Measurements from ENCODE around the gene LRCH4. TPM values are rescaled to one million over a fixed set of nuclear protein-coding genes. Genes with fewer than 3 reads are reported as not detected.

Gene LRCH4
- total RNA-seq, 2 experiments from 2014 or later = 313 to 317 TPM

Other genes with a start within 250 kb of the LRCH4 start
- 10 to 100 TPM; 56.4 to 67.6 TPM for gene PILRB, start 228.0 kb downstream of the LRCH4 start, total RNA-seq
- gene PILRA, start 212.6 kb downstream of the LRCH4 start, total RNA-seq = 1 to 10 TPM; 4.6 to 5.3 TPM
- 1 to 10 TPM; 4.4 to 6.5 TPM for gene ZCWPW1, start 157.4 kb downstream of the LRCH4 start, total RNA-seq
- 10 to 100 TPM; 52.6 to 57.0 TPM for gene MEPCE, start 156.3 kb downstream of the LRCH4 start, total RNA-seq
- gene PPP1R35, start 149.6 kb downstream of the LRCH4 start, total RNA-seq = 10 to 100 TPM; 42.9 to 47.0 TPM
- gene SPACDR, start 121.9 kb downstream of the LRCH4 start, total RNA-seq = under 1 TPM; 0.64 to 0.93 TPM
- 10 to 100 TPM; 34.6 to 36.5 TPM for gene TSC22D4, start 106.9 kb downstream of the LRCH4 start, total RNA-seq
- gene NYAP1, start 102.2 kb downstream of the LRCH4 start, total RNA-seq = under 1 TPM; 0.66 to 0.75 TPM
- 1 to 10 TPM; 6.6 to 9.9 TPM for gene AGFG2, start 46.9 kb downstream of the LRCH4 start, total RNA-seq
- 10 to 100 TPM; 52.0 to 53.4 TPM for gene SAP25, start 12.2 kb downstream of the LRCH4 start, total RNA-seq
- gene FBXO24, start 199 bp upstream of the LRCH4 start, total RNA-seq = under 1 TPM; 0.66 to 0.78 TPM
- 1 to 10 TPM; 6.7 to 7.5 TPM for gene PCOLCE, start 16.2 kb upstream of the LRCH4 start, total RNA-seq
- gene MOSPD3, start 26.4 kb upstream of the LRCH4 start, total RNA-seq = 10 to 100 TPM in 1 of 2 experiments, 1 to 10 TPM in 1; 8.5 to 10.9 TPM
- 1 to 10 TPM; 1.7 to 2.3 TPM for gene TFR2, start 55.4 kb upstream of the LRCH4 start, total RNA-seq
- gene ACTL6B, start 70.3 kb upstream of the LRCH4 start, total RNA-seq = not detected
- 10 to 100 TPM; 87.8 to 91.9 TPM for gene GNB2, start 87.6 kb upstream of the LRCH4 start, total RNA-seq
- gene GIGYF1, start 108.1 kb upstream of the LRCH4 start, total RNA-seq = 10 to 100 TPM; 75.5 to 78.8 TPM
- 1 to 10 TPM; 7.4 to 7.5 TPM for gene POP7, start 120.0 kb upstream of the LRCH4 start, total RNA-seq
- gene EPO, start 134.3 kb upstream of the LRCH4 start, total RNA-seq = not detected
- gene ZAN, start 147.5 kb upstream of the LRCH4 start, total RNA-seq = not detected
- 1 to 10 TPM; 8.4 to 8.9 TPM for gene EPHB4, start 241.4 kb upstream of the LRCH4 start, total RNA-seq